HPDE6-E6E7 (cell line): ENCODE results near the gene FARS2.
"Not testable (repeated sequence)": the region's sequence is repeated elsewhere in the genome, so short reads cannot be mapped to it uniquely, and the experiment has no call there.

Source experiments
- DNase-seq: peaks from one replicate; pipeline ENCODE4 v3.0.0; 2011; ENCODE audit warnings: missing footprints; ENCODE audit errors: extremely low spot score

FARS2 gene

DNA sequence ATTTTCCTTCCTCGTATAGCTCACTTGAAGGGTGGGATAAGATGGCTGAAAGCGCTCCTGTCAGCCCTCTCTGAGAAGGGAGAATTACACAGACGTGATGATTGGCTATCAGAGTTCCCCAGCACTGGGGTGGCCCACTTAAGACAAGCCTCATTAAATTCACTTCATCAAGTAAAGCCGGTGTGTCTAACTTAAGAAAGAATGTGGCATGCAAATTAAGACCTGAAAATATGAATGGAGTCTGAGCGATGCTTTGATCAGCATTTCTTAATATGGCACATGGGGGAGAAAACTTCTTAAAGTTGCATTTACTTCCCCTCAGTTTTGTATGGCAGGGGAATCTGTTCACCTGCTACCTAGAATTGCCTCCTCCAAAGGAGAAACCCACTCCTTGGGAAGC, 369.3 kb downstream of the FARS2 start:
- DNase-seq, result no peak

DNA sequence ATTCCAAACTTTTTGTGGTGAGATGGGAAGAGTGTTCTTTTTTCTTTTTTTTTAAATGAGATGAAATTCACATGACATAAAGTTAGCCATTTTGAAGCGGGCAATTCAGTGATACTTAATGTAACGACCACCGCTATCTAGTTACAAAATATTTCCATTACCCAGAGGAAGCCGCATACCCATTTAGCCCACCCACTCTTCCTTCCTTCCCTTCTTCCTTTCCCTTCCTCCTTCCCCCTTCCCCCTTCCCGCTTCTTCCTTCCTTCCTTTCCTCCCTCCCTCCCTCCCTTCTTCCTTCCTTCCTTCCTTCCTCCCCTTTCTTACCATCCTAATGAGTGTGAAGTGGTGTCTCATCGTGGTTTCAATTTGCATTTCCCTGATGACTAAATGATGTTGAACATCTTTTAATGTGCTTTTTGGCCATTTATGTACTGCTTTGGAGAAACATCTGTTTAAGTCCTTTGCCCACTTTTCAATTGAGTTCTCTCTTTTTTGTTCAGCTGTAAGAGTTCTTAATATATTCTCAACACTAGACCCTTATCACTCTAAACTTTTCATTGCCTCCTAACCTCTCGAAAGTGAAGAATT, 371.1 kb downstream of the FARS2 start:
- DNase-seq, result no peak

GRCh38 chr6:5634525-5634924, 373.2 kb downstream of the FARS2 start:
- DNase-seq, result no peak

DNA sequence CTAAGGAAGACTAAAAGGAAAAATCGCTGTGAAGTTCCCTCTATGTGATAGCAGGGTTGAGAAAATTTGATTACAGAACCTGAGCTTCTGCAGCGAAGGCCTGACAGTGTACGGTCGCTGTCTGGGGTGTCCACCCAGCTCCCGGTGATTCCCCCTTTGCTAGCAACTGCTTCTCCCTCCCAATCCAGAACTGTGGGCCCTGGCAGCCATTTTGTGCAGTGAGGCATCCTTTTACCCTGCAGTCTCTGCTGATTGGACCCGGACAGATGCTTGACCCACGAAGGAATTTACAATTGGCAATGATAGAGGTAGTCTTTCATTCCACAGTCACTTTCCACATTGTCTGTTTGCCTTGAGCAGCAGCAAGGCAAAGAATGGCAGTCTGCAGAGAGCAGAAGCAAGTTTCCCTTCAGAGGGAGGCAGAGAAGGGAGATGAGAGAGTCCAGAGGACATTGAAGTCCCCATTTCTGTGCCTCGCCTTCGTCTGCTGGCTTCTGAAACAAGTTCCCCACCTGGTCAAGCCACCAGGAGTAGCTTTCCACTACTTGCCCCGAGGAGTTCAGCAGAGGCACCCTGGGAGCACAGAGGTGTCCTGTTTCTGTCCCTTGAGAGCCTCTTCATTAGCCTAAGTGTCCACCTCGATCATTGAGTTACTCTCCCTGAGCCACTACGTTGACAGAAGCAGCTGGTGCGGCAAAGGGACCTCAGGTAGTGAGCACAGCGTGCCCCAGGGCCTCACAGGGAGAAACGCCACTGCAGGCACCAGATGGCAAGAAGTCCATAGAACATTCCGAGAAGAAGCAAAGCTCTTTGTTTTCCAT, 375.1 kb downstream of the FARS2 start:
- DNase-seq, result no peak

- no peak for DNase-seq
Observed at GRCh38 chr6:5637714-5638113, 376.4 kb downstream of the FARS2 start.

DNA sequence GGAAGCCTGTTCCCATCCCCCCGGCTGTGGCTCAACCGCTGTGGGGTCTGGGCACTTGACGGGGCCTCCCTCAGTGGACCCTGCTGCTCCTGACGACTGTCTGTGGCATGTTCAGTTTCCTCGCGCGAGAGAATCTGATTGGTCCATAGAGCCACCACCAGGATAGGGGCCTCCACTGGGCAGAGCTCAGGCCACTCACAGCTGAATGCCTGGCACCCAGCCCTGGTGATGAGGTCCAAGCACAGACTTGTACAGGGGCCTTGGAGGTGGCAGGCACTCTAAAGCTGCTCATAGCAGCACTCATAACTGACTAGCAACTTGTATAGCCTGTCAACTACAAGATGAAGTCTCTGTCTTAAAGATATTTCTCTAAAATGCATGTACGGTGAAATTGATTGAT, 377.4 kb downstream of the FARS2 start:
- no peak for DNase-seq

DNA sequence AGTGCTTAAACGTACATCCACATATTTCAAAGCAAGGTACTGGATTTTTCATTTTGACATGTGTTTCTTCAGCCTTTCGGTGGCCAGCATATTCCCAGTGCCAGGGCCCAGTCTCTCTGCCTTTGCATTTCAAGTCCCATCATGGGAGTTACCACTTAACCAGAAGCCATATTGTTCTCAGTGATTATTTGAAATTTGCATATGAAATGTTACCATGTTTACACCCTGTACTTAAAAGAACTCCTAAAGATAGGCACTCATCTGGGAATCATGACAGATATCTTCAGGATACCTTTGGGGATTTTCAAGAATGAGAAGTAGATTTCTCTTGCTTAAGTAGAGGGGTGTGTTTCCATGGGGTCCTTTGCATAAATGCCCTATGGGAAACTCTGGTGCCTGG, 377.9 kb downstream of the FARS2 start:
- no peak for DNase-seq

GRCh38 chr6:5640614-5641013, 379.3 kb downstream of the FARS2 start:
- DNase-seq, result no peak

DNA sequence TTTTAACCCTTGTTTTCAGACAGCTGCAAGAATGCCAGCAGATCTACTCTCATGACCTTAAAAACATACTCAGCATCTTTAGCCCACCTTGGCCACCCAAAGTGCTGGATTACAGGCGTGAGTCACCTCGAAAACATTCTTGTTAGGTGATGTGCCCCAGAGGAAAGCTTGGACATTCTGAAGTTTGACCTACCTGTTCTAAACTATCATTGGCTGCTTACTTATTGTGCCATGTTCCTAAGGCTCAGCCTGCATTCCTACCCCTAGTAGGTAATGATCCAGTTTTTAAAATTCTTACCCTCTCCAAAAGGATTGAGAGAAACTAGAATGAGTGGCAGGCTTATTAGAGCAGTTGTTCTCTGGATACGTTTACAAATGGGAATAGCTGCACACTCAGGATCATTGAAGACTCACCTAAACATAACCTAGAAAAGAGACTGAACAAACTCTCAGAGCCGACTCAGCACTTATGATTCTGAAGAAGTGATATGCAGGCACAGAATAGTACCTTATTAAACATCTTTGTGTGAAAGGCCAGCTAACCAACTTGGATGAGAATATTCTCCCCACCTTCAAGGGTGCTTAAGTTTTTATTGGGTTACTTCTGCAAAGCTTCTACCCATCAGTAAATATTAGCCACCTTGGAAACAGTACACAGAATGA, 383.3 kb downstream of the FARS2 start:
- DNase-seq, result no peak

GRCh38 chr6:5645328-5646290, 384.3 kb downstream of the FARS2 start:
- DNase-seq, result no peak

- no peak for DNase-seq
Observed at GRCh38 chr6:5652406-5653137, 391.3 kb downstream of the FARS2 start.

DNA sequence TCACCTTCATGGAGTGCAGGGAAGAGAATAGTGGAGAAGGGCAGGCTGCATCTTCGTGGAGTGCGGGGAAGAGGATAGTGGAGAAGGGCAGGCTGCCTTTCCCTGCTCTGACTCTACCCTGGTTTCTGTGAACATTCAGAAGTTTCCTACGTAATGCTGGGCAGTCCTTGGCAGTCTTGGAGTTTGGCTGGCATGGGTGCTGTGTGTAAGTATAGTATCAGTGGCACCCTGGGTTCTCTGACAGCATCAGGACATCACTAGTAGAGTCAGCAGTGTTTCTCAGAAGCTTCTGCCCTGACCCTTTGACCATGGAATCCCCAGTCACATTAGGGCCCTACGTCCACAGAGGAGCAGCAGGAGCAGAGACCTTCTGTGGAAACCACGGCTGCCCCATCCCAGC, 392.5 kb downstream of the FARS2 start:
- DNase-seq, result no peak

GRCh38 chr6:5656226-5656625, 394.9 kb downstream of the FARS2 start:
- no peak for DNase-seq

- not testable (repeated sequence) for DNase-seq
Observed at GRCh38 chr6:5656695-5657094, 395.4 kb downstream of the FARS2 start.

- no peak for DNase-seq
Observed at GRCh38 chr6:5657684-5658430, 396.5 kb downstream of the FARS2 start.

- DNase-seq, result no peak
Observed at GRCh38 chr6:5659467-5659866, 398.2 kb downstream of the FARS2 start.

- no peak for DNase-seq
Observed at GRCh38 chr6:5660772-5661171, 399.5 kb downstream of the FARS2 start.

DNA sequence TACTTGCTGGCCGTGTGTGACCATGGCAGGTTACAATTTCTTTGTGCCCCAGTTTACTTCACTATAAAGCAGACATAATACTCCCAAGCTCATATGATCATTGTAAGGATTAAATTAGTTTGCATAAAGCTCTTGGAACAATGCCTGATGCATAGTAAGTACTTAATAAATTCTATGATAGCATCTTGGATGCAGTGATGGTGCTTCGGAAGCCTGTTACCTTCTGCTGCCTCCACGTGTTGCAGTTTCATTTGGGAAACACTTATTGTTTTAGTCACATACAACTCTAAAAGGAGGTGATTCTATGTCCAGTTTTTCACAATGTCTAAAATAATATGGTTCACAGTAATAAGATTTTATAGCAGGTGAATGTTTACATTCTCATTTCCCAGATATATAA, 401.5 kb downstream of the FARS2 start:
- no peak for DNase-seq

- no peak for DNase-seq
Observed at GRCh38 chr6:5663259-5663658, 401.9 kb downstream of the FARS2 start.

DNA sequence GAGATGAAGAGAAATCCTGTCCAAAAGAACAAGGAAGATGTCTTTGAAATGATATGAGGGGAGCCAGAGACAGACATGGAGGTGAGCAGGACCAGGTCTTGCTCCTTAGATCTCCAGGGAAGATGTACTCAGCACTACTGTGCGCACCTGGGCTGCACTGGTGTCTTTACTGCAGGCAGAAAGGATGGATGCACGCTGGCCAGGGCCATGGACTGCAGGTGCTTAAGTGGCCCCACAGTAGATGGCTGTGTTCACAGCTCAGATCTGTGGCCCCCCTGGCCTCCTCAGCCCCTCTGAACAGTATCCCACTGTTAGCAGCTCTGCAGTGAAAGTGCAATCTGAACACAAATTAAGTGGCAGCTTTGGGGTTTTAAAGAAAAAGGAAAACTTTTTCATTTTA, 402.4 kb downstream of the FARS2 start:
- no peak for DNase-seq
